Measurements from ENCODE around the gene DYNC1I1. TPM values are rescaled to one million over a fixed set of nuclear protein-coding genes. Genes with fewer than 3 reads are reported as not detected.

The DYNC1I1 gene
- total RNA-seq, 1 experiment from 2014 or later: 3.2 TPM

GRCh38 chr7:95861041-95861440 is 88.7 kb downstream of the DYNC1I1 start:
- Histone ChIP-seq H3K23me2 (ENCODE audit: insufficient read length, low read depth, low read length, poor library complexity, severe bottlenecking) (no peaks in the 10 kb centered on the region), H2BK120ac (ENCODE audit: low read depth, low read length, poor library complexity, severe bottlenecking) (no peak overlapping the region), H3K14ac (ENCODE audit: insufficient read depth, low read length) (no peak overlapping the region), H2BK20ac (ENCODE audit: low read depth, low read length, poor library complexity, severe bottlenecking) (no peak overlapping the region), H3K23ac (ENCODE audit: insufficient read length, low read depth, low read length) (no peak overlapping the region), H4K5ac (ENCODE audit: insufficient read length, low read depth, low read length) (no peak overlapping the region), H4K8ac (replicated peaks; ENCODE audit: insufficient read length, low read depth, low read length) (no peak overlapping the region), H3K79me2 (ENCODE audit: insufficient read depth, low read length) (no peaks in the 10 kb centered on the region), H2BK5ac (ENCODE audit: insufficient read length, low read length) (no peak overlapping the region), H3K79me1 (ENCODE audit: insufficient read depth, low read depth, low read length, poor library complexity, severe bottlenecking) (no peaks in the 10 kb centered on the region), H3K9me3 (ENCODE audit: control insufficient read depth, low read depth, low read length) (no peaks in the 10 kb centered on the region), H3K4me1 (ENCODE audit: insufficient read depth, low read length) (no peaks in the 10 kb centered on the region), H3K9ac (ENCODE audit: extremely low read depth, insufficient read length, low read length) (no peak overlapping the region), H2BK15ac (ENCODE audit: low read depth, low read length) (no peak overlapping the region), H3K4ac (ENCODE audit: low read depth, low read length) (no peak overlapping the region), H3K27ac (ENCODE audit: insufficient read length, low read depth, low read length) (no peak overlapping the region), H3K27me3 (ENCODE audit: insufficient read depth, low read length) (no peaks in the 10 kb centered on the region), H2BK12ac (ENCODE audit: insufficient read length, low read depth, low read length) (no peak overlapping the region), H3K18ac (ENCODE audit: insufficient read length, low read depth, low read length) (no peak overlapping the region), H4K20me1 (ENCODE audit: control insufficient read depth, insufficient read depth, insufficient read length) (no peaks in the 10 kb centered on the region), H4K91ac (ENCODE audit: insufficient read length, low read depth, low read length) (no peak overlapping the region), H3K56ac (ENCODE audit: insufficient read length, low read depth, low read length) (no peak overlapping the region), H2AFZ (ENCODE audit: low read length) (no peak overlapping the region), H3K4me2 (ENCODE audit: insufficient read depth, insufficient read length, low read length) (no peak overlapping the region), H3T11ph (ENCODE audit: low read length) (no peak overlapping the region), H2AK5ac (ENCODE audit: insufficient read length, low read length) (no peak overlapping the region)
- Mint-ChIP-seq H3K4me1 (peaks cover 11 to 24% of the 10 kb centered on the region in 2 experiments), H3K36me3 (ENCODE audit: insufficient read depth in 1 of 3, low read depth in 3 of 3) (no peaks in the 10 kb centered on the region), H3K9me3 (no peaks in the 10 kb centered on the region), H3K4me3 (no peak overlapping the region), H3K27ac (peak overlapping the region in 2 of 3 experiments; percentile 1 to 11; a peak in 2 of 7 replicates), H3K27me3 (ENCODE audit: low read depth) (no peaks in the 10 kb centered on the region)
- no CpG with 5 or more reads among the region's 2 CpGs for WGBS (ENCODE audit: extremely low coverage, insufficient read length, low lambda C conversion rate)
- TF ChIP-seq CTCF (conservative IDR thresholded peaks at IDR 0.05): no peak
- DNase-seq: no peak
